ENCODE data around the gene OSBPL9.

DNA sequence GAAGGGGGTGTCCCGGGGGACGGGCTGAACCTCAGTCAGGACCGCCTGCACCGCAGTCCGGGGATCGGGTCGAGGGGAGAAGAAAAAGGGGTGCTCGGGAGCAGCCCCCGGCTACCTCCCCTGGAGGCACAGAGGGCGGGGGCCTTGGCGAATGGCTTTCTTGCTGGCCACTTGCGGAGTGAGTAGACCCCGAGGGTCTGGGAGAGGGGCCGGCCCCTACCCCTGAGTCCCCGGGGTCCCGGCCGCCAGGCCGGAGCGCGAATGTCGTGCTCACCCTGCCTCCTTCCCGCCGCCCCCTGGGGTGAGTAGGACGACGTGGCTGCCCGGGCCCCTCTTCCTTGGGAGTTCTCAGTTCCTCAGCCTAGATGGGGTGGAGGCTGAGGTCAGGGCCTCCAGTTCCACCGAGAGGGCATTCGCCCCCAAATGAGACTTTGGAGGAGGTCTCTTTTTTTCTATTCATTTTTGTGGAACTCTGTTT, 113.0 kb downstream of the OSBPL9 start:
- TF ChIP-seq POLR2AphosphoS5 (IDR thresholded peaks at IDR 0.05): no peak
- TF ChIP-seq, protein P1, sequence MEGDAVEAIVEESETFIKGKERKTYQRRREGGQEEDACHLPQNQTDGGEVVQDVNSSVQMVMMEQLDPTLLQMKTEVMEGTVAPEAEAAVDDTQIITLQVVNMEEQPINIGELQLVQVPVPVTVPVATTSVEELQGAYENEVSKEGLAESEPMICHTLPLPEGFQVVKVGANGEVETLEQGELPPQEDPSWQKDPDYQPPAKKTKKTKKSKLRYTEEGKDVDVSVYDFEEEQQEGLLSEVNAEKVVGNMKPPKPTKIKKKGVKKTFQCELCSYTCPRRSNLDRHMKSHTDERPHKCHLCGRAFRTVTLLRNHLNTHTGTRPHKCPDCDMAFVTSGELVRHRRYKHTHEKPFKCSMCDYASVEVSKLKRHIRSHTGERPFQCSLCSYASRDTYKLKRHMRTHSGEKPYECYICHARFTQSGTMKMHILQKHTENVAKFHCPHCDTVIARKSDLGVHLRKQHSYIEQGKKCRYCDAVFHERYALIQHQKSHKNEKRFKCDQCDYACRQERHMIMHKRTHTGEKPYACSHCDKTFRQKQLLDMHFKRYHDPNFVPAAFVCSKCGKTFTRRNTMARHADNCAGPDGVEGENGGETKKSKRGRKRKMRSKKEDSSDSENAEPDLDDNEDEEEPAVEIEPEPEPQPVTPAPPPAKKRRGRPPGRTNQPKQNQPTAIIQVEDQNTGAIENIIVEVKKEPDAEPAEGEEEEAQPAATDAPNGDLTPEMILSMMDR (IDR thresholded peaks at IDR 0.05): no peak
- no peak for TF ChIP-seq EP300 (IDR thresholded peaks at IDR 0.05)
